ACHN (cell line): ENCODE measurements around the gene ITGAX.

Source experiments
- DNase-seq: peaks from one replicate; pipeline ENCODE4 v3.0.0-alpha.2; 2015
- in situ Hi-C: cut with HindIII; loops from 2 replicates; pipeline ENCODE4 v1.10.0; 2017; ENCODE audit warnings: low sequenced_read_pairs, low pct_ligation_motif_present, low pct_unique_long_range_greater_than_20kb

Gene ITGAX

GRCh38 chr16:31423241-31423640, 68.3 kb downstream of the ITGAX start:
- DNase-seq, result no peak
- in situ Hi-C loops, result no loop called here

GRCh38 chr16:31423801-31424200, 68.8 kb downstream of the ITGAX start:
- in situ Hi-C loops, result no loop called here
- no peak for DNase-seq

GRCh38 chr16:31427441-31428278, 72.7 kb downstream of the ITGAX start:
- DNase-seq, result no peak
- in situ Hi-C loops, result no loop called here

GRCh38 chr16:31428279-31428597, 73.3 kb downstream of the ITGAX start, which contains the start of gene COX6A2:
Gene COX6A2, minus strand, starts transcription at chr16:31428360. Its CDS starts 35 bp downstream, at chr16:31428325.
- in situ Hi-C loops, result no loop called here

DNA sequence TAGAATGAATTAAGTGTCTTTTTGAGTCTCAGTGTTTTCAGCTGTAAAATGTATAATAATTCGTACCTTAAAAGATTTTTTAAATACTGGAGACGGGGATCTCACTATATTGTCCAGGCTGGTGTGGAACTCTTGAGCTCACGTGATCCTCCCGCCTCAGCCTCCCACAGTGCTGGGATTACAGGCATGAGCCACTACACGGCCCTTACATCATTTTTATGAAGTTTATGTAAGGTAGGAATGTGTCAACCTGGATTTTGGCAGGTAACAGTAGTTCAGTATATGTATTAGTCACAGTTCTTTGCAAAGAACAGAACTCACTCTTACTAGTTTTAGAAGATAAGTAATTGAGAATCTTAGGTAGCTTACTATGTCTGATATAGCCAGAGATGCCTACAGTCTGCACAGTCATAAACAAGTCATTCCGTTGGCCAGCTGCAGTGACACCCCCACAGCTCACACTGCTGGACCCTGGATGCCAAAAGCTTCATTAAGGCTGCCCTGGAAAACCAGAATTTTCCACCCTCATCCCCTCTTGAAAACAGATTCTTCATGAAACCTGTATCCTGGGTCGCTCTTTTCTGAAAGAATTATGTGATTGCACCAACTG, 73.8 kb downstream of the ITGAX start:
- no peak for DNase-seq
- in situ Hi-C loops, result no loop called here

More at GRCh38 chr16:31428279-31428597, 73.3 kb downstream of the ITGAX start, which contains the start of gene COX6A2:
- no peak for DNase-seq

- no peak for DNase-seq
- in situ Hi-C loops, result no loop called here
These were observed 74.3 kb downstream of the ITGAX start for GRCh38 chr16:31429314-31429713.

- no peak for DNase-seq
- in situ Hi-C loops, result no loop called here
These were observed 74.8 kb downstream of the ITGAX start for GRCh38 chr16:31429796-31430195.

DNA sequence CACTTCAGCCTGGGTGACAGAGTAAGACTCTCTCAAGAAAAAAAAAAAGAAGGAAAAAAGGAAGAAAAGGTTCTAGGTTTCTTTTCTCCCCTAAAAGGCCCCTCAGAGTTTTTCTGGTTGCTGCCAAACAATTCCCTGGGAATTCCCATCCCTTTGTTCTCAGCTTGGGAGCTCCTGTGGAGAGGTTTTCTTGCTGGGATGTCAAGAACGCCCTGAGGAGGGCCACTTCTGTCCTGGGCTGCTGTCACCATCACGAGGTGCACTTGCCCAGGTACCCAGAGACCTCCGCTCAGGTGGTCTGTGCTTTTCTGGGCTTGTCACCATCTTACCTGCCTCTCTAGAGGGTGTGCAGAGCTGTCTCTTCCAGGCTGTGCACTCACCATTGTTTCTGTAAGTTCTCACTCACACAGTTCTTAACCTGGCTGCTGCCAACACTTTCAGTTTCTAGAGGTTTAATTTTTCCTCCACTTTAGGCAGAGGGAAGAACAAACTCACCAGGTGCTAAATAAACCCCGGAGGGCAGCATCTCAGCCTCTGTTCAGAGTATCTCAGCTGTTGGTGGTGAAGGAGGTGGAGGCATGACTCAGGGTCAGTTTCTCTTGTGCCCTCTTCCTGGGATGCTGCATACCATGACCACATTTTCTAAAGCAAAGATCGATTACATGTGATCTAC, 75.5 kb downstream of the ITGAX start:
- DNase-seq, result no peak
- in situ Hi-C loops, result no loop called here
